ENCODE measurements around the gene TPSB2.
"Not testable (repeated sequence)": the region's sequence is repeated elsewhere in the genome, so short reads cannot be mapped to it uniquely, and the experiment has no call there.

TPSB2 gene

GRCh38 chr16:1240436-1240835 lies 10.5 kb upstream of the TPSB2 start, which contains the start of gene TPSAB1:
Gene TPSAB1 (plus strand): TSS chr16:1240705. CDS start chr16:1240939, 234 bp downstream.
- DNase-seq, result not testable (repeated sequence)

- DNase-seq, result not testable (repeated sequence)
Observed at GRCh38 chr16:1239575-1239974, 9.6 kb upstream of the TPSB2 start.

- DNase-seq, result not testable (repeated sequence)
Observed at GRCh38 chr16:1238909-1239308, 8.9 kb upstream of the TPSB2 start.

- DNase-seq, result no peak
Observed at GRCh38 chr16:1237990-1238389, 8.0 kb upstream of the TPSB2 start.

GRCh38 chr16:1236659-1237058 lies 6.7 kb upstream of the TPSB2 start:
- DNase-seq, result not testable (repeated sequence)

- DNase-seq, result not testable (repeated sequence)
Observed at GRCh38 chr16:1232049-1232748, 2.2 kb upstream of the TPSB2 start.

- DNase-seq, result not testable (repeated sequence)
Observed at GRCh38 chr16:1231301-1231700, 1.3 kb upstream of the TPSB2 start.

- DNase-seq, result not testable (repeated sequence)
Observed at GRCh38 chr16:1230471-1231212, 658 bp upstream of the TPSB2 start.

GRCh38 chr16:1229476-1229875 lies 508 bp downstream of the TPSB2 start:
- DNase-seq, result not testable (repeated sequence)

- DNase-seq, result not testable (repeated sequence)
Observed at GRCh38 chr16:1228227-1228626, 1.8 kb downstream of the TPSB2 start.

GRCh38 chr16:1226692-1227091 lies 3.3 kb downstream of the TPSB2 start:
- not testable (repeated sequence) for DNase-seq

- DNase-seq, result not testable (repeated sequence)
Observed at GRCh38 chr16:1225728-1226311, 4.2 kb downstream of the TPSB2 start.

- no peak for DNase-seq
Observed at GRCh38 chr16:1225051-1225451, 4.9 kb downstream of the TPSB2 start, which contains the start of gene TPSG1. Gene TPSG1 (minus strand): TSS chr16:1225268. CDS start chr16:1225252, 16 bp downstream.

GRCh38 chr16:1224558-1224957 lies 5.4 kb downstream of the TPSB2 start:
- no peak for DNase-seq

GRCh38 chr16:1223355-1224214 lies 6.4 kb downstream of the TPSB2 start:
- DNase-seq, result no peak

GRCh38 chr16:1222553-1223354 lies 7.2 kb downstream of the TPSB2 start:
- no peak for DNase-seq

- DNase-seq, result no peak
Observed at GRCh38 chr16:1221628-1222552, 8.1 kb downstream of the TPSB2 start.

- no peak for DNase-seq
Observed at GRCh38 chr16:1220841-1221627, 8.9 kb downstream of the TPSB2 start.

GRCh38 chr16:1220098-1220728 lies 9.8 kb downstream of the TPSB2 start:
- DNase-seq, result no peak

Data from 8988T (cell line).